Neural progenitor cell (in vitro differentiated cells): Measurements from ENCODE around the gene DDX24.

Source experiments
- EZH2 ChIP-seq: fragments of 200-600 bp; sonication (generic); IDR thresholded peaks from 2 replicates; pipeline ENCODE4 v1.6.1; 2017; ENCODE audit warnings: antibody characterized with exemption, mild to moderate bottlenecking, moderate library complexity
- EZH2phosphoT487 ChIP-seq: fragments of 200-600 bp; sonication (generic); IDR thresholded peaks from 2 replicates; pipeline ENCODE4 v1.6.1; 2017; ENCODE audit warnings: antibody characterized with exemption
- TF ChIP-seq, protein P1 (sequence below): fragments of 200-600 bp; sonication (generic); IDR thresholded peaks from 2 replicates; pipeline ENCODE4 v1.5.1; 2017; ENCODE audit warnings: antibody characterized with exemption, mild to moderate bottlenecking

GRCh38 chr14:94125659-94126418, 44.8 kb upstream of the DDX24 start:
- TF ChIP-seq, protein P1, sequence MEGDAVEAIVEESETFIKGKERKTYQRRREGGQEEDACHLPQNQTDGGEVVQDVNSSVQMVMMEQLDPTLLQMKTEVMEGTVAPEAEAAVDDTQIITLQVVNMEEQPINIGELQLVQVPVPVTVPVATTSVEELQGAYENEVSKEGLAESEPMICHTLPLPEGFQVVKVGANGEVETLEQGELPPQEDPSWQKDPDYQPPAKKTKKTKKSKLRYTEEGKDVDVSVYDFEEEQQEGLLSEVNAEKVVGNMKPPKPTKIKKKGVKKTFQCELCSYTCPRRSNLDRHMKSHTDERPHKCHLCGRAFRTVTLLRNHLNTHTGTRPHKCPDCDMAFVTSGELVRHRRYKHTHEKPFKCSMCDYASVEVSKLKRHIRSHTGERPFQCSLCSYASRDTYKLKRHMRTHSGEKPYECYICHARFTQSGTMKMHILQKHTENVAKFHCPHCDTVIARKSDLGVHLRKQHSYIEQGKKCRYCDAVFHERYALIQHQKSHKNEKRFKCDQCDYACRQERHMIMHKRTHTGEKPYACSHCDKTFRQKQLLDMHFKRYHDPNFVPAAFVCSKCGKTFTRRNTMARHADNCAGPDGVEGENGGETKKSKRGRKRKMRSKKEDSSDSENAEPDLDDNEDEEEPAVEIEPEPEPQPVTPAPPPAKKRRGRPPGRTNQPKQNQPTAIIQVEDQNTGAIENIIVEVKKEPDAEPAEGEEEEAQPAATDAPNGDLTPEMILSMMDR = no peak
- TF ChIP-seq EZH2 (no peak), EZH2phosphoT487 (no peak)
